Fibroblast of the aortic adventitia (primary cell): Measurements from ENCODE around the gene LRCH3. TPM values are rescaled to one million over a fixed set of nuclear protein-coding genes. Genes with fewer than 3 reads are reported as not detected.

Experiments used
- DNase-seq: peaks from one replicate; pipeline ENCODE4 v3.0.0-alpha.2; 2010; ENCODE audit warnings: low read depth
- H3K4me3 ChIP-seq: 2 replicates; pipeline ENCODE4 v1.5.1; 2011; ENCODE audit warnings: low read depth, mild to moderate bottlenecking, control low read depth, low read length, moderate library complexity
- total RNA-seq: library from RNA; depleted of rRNA; stranded (reverse); fragments of >200 nt; gene quantifications from 2 replicates; pipeline ENCODE4 v1.2.3, GENCODE V29; 2012; ENCODE audit warnings: low replicate concordance
- TF ChIP-seq, protein P1 (sequence below): IDR thresholded peaks from 2 replicates; pipeline ENCODE4 v1.5.1; 2011; ENCODE audit warnings: mild to moderate bottlenecking, low read length, control low read depth, inconsistent platforms; ENCODE audit not compliant: insufficient read depth

LRCH3 gene
- total RNA-seq, 1 donor = 47.3 TPM

DNA sequence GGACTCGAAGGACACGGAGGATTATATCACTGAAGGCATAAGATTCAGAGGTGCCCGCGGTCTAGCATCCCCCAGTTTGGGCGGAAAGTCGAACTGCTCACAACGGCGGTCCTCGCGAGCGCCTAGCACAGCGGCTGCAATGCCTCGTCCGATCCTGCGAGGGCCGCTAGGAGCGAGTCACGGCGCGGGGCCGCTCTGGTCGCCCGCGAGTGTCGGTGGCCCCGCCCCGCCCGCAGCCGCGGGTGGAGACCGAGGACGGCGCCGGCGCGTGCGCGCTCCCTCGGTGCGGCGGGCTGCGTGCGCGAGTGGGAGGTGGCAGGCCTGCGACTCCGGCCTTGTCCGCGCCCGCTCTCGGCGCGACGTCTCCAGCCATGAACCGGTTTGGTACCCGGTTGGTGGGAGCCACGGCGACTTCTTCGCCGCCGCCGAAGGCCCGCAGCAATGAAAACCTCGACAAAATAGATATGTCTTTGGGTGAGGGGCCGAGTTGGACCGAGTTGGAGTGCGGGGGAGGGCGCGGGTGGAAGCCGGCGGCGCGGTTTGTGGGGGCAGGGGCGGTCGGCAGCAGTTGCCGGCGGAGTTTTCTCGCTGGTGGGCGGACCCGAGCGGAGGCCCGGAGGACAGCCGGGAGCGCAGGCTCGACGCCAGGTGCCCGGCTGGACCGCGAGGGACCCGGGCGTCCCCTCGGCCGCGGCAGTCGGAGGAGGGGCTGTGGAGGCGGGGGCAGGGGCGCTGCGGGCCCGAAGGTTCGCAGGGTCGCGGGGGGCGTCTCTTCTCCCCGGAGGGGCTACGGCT, 41.3 kb upstream of the LRCH3 start, which contains the start of gene FYTTD1:
Gene FYTTD1 (plus strand): TSS at position 283 of the 795 bp plus-strand sequence. CDS start 89 bp downstream, at position 372.
- peak within 1 kb of the TSS; percentile 88 for H3K4me3 ChIP-seq
- TF ChIP-seq, protein P1, sequence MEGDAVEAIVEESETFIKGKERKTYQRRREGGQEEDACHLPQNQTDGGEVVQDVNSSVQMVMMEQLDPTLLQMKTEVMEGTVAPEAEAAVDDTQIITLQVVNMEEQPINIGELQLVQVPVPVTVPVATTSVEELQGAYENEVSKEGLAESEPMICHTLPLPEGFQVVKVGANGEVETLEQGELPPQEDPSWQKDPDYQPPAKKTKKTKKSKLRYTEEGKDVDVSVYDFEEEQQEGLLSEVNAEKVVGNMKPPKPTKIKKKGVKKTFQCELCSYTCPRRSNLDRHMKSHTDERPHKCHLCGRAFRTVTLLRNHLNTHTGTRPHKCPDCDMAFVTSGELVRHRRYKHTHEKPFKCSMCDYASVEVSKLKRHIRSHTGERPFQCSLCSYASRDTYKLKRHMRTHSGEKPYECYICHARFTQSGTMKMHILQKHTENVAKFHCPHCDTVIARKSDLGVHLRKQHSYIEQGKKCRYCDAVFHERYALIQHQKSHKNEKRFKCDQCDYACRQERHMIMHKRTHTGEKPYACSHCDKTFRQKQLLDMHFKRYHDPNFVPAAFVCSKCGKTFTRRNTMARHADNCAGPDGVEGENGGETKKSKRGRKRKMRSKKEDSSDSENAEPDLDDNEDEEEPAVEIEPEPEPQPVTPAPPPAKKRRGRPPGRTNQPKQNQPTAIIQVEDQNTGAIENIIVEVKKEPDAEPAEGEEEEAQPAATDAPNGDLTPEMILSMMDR = peak; percentile 42
- peak; percentile 80 for DNase-seq

DNA sequence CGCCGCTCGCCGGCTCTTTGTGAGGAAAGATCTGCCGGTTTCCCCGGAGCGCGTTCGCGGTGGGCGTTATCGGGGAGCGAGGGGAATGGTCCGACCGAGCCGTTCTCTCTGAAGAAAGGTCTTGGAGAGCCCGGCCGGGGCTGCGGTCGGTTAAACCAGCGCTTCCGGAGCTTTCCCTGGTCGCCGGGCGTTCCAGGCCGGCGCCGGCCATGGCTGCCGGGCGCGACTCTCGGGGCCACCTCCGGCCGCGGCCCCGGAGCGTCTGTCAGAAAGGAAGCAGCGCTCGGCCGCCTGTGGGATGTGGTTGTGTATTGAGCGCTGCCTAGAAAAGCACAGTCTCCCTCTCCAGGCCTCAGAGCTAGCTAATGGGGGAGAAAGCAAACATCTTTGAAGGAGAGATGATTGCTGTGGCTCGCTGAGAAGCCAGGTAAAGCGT, 40.6 kb upstream of the LRCH3 start:
- H3K4me3 ChIP-seq = peak overlapping the region; percentile 88
- TF ChIP-seq, protein P1 = peak; percentile 39
- peak; percentile 65 for DNase-seq

DNA sequence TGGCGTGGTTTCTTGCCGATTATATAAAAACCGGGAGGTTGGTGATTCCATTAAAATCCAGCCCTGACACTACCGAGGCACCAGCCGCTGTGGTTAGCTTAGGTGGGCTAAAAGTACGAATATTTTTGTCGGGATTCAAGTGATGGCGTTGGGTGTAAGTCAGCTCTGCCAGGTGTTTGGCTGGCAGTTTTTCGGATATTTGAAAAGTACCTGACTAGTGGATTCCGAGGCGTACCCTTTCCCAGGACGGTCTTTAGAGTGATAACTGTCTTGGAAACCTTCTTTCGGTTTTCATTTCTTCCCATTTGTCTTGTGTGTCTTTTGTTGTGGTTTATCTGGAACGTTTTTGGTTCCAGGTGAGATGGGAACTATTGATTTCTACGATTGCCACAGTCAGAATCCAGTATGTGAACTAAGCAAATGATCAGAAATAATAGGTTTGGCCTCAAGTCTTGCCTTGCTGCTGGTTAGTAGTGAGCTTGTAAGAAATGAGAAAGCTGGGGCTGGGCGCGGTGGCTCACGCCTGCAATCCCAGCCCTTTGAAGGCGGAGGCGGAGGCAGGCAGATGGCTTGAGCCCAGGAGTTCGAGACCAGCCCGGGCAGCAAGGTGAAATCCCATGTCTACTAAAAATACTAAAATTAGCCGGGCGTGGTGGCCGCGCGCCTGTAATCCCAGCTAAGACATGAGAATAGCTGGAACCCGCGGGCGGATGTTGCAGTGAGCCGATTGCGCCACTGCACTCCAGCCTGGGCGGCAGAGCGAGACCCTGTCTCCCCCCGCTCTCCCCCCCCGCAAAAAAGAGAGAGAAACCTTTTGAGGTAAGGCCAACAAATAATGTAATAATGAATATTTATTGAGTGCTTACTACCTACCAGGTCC, 40.0 kb upstream of the LRCH3 start:
- DNase-seq = peak; percentile 62
- TF ChIP-seq, protein P1 = no peak

DNA sequence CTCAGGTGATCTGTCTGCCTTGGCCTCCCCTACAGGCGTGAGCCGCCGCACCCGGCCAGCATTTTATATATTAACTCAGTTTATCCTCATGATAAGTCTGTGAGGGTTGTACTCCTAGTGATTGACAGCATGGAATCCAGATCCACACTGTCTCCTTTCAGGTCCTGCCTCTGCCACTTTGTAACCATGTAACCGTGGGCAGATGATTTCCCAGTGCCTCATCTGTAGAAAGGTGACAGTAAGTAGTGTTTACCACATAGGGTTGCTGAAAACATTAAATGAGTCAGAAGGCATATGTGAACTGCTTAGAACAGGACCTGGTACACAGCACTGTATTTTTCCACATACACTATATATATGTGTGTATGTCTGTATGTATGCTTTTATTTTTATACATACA, 38.9 kb upstream of the LRCH3 start:
- TF ChIP-seq, protein P1 = no peak
- no peak for DNase-seq
- peak overlapping the region; percentile 23 for H3K4me3 ChIP-seq

More for the DNA sequence above, 40.0 kb upstream of the LRCH3 start:
- peak overlapping the region; percentile 88 for H3K4me3 ChIP-seq

DNA sequence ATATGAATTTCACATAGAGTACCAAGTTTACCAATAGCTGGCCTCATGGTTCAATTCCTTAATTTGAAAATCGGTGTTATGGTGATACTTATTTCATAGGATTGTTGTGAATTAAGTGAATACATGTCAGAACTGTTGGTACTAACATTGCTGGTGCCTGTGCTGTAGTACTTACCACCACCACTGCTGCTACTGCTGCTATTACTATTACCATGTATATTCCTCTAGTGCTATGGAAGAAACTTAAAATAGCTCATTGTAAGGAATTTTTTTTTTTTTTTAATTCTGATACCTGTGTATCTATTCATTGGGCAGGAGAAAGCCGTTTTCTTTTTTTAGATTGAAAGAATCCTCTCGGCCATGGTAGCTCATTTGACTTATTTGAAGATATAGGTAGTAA, 37.8 kb upstream of the LRCH3 start:
- TF ChIP-seq, protein P1 = peak; percentile 24
- no peak for DNase-seq
- H3K4me3 ChIP-seq = no peak overlapping the region

DNA sequence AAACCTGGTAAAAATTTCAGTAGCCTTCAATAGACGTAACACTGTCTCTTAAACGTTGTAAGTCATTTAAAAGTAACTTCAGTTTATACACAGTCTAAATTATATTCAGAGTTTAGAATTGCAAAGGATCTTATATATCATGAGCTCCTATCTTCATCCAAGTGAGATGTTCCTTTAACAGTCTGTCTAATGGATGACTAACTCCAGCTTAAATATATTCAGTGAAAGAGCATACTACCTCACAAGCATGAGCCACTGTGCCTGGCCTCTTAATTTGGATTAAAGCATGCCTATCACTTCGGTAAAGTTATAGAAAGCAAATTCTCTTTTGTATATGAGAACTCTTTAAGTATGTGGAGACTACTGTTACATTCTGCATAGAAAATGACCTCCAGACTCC, 34.4 kb upstream of the LRCH3 start:
- no peak for DNase-seq
- TF ChIP-seq, protein P1 = no peak
- H3K4me3 ChIP-seq = no peak overlapping the region
